GM19099 (cell line): ENCODE data around the gene SAP130.

Experiments used
- POLR2A ChIP-seq: IDR thresholded peaks from 3 replicates; pipeline ENCODE4 v1.6.1; 2011; ENCODE audit warnings: low read depth; ENCODE audit not compliant: insufficient read length; ENCODE audit errors: extremely low read depth

Gene SAP130

GRCh38 chr2:127986548-127987079 is 41.2 kb downstream of the SAP130 start:
- no peak for TF ChIP-seq POLR2A

- TF ChIP-seq POLR2A: no peak
Measured at GRCh38 chr2:127985735-127986134, 42.1 kb downstream of the SAP130 start.

DNA sequence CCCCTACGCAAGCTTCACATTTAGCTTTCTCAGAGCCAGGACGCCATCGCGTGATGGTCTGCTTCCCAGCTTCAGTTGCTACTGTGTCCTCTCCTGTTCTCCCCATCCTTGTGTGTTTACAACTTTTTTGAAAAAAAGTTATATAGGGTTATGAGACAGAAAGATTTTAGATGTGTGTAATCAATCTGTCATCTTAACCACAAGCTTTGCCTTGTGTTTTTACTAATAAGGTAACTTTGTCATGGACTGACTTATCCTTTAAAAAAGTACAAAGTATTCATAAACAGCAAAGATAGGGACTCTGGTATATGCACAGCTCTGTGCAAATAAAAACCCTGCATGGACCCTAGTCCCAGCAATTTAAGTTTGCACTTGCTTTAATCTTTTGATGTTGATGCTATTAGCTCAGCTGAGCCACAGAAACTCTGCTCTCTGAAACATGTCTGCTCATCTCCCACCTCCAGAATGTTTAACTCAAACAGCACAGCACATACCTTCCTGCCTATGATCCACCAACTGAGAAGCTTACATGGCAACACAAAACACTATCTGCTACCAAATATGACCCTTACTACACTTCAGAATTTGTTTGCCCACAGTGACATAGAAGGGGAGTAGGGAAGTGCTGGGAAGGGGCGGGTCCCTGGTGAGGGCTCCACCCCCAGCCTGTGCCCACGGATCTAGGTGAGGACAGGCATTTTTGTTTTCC is 42.7 kb downstream of the SAP130 start:
- TF ChIP-seq POLR2A: no peak

GRCh38 chr2:127984551-127984950 is 43.3 kb downstream of the SAP130 start:
- no peak for TF ChIP-seq POLR2A

DNA sequence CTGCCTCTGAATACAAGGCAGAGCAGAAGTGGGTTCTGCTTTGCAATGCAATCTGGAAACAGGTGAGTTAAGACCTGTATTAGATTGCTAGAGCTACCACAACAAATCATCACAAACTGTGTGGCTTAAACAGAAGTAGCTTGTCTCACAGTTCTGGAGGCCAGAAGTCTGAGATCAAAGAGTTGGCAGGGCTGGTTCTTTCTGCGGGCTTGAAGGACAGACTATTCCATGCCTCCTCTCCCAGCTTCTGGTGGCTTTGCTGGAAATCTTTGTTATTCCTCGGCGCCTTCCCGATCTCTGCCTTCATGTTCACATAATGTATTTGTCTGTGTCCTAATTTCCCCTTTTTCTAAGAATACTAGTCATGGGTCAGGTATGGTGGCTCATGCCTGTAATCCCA is 58.4 kb downstream of the SAP130 start:
- TF ChIP-seq POLR2A: no peak

- no peak for TF ChIP-seq POLR2A
Measured at GRCh38 chr2:127968610-127969339, 59.1 kb downstream of the SAP130 start.

GRCh38 chr2:127961729-127962128 is 66.1 kb downstream of the SAP130 start:
- TF ChIP-seq POLR2A: no peak

DNA sequence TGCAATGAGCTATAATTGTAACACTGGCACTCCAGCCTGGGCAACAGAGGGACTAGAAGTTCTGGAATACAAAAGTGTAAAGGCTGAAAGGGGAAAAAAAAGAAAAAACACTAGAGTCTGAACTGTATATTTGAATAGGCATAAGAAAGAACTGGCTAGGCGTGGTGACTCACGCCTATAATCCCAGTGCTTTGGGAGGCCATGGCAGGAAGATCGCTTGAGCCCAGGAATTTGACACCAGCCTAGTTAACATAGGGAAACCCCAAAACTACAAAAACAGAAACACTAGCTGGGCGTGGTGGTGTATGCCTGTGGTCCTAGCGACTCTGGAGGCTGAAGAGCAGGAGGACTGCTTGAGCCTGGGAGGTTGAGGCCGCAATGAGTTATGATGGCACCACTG is 70.6 kb downstream of the SAP130 start:
- TF ChIP-seq POLR2A: no peak

- no peak for TF ChIP-seq POLR2A
Measured at GRCh38 chr2:127954857-127955256, 73.0 kb downstream of the SAP130 start.

DNA sequence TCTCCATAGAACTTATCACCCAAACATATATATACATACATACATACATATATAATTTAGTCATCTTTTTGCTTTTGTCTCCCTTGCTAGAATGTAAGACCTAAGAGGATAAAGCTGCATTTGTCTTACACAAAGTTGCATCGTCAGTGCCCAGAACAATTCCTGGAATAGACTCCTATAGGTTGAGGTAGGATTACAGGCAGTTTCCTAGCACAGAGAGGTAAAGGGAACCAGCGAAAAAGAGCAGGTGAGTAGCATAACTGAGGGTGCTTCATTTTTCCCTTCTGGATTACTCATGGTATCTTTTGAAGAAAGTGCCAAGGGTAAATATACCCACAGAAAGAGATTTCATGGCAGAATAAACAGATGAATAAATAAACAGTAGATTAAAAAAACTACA is 74.0 kb downstream of the SAP130 start:
- no peak for TF ChIP-seq POLR2A

DNA sequence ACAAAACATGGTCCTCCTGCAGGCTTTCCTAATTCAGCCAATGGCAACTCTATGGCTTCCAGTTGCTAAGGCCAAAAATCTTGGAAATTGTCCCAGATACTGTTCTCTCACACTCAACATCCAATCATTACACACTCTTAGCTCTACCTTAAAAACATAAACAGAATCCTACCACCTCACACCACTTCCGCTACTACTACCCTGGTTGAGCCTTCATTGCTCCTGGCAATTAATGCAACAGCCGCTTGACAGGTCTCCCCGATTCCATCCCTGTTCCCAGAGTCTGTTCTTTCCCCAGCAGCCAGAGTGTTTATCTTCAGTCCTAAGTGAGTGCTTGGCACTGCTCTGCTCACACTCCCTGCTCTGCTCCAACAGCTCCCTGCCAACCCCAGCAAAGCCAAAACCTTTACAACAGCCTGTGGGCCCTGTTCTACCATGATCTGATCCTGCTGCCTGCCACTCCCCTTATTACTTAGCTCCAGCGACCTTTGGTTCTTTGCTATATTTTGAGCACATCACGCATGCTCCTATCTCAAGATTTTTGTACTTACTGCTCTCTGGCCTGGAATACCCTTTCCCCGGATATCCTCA is 74.6 kb downstream of the SAP130 start:
- TF ChIP-seq POLR2A: no peak

DNA sequence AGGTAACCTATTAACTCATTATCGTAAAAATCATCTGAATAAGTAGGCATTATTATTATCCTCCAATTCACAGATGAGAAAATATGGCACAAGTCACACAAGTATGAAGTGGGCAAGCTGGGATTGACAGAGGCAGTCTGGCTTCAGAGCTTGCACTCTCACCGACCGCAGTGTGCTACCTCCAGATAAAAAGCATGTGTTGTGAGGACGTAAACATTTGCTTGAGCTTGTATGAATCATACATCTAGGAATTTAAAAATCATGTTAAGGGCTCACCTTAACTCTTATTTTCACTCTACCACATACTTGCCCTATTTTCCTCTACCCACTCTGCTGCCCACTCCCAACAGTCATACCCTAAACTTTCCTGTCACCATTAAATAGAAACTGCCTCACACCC is 76.8 kb downstream of the SAP130 start:
- TF ChIP-seq POLR2A: no peak

GRCh38 chr2:127950264-127950663 is 77.6 kb downstream of the SAP130 start:
- TF ChIP-seq POLR2A: no peak

DNA sequence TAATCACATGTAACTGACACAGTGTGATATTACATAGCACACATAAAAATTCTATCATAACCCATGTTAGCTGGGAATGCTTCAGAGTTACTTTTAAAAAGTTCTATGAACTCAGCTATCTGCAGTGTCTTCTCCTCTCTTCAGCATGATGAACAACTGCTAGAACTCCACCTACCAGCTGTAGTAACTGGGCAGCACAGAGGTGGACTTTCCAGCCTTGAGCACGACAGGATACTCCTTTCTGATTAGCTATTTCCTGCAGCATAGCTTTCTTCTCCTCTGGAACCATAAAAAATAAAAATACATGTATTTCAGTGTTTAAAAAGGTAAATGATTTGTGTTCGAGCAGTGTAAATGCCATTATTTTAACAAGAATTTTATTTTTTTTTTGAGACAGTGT is 82.6 kb downstream of the SAP130 start:
- no peak for TF ChIP-seq POLR2A

GRCh38 chr2:127943186-127943585 is 84.7 kb downstream of the SAP130 start:
- no peak for TF ChIP-seq POLR2A

- no peak for TF ChIP-seq POLR2A
Measured at GRCh38 chr2:127942002-127942401, 85.9 kb downstream of the SAP130 start.

GRCh38 chr2:127941461-127941860 is 86.4 kb downstream of the SAP130 start:
- TF ChIP-seq POLR2A: no peak

GRCh38 chr2:127940641-127941040 is 87.2 kb downstream of the SAP130 start:
- no peak for TF ChIP-seq POLR2A
